OCI-LY3 (cell line): ENCODE measurements around the gene C1orf21.

Experiments
- H2AFZ ChIP-seq: fragments of 200-600, 300-600 bp; shearing (Covaris generic); 2 replicates; pipeline ENCODE4 v1.6.0; 2014; ENCODE audit warnings: antibody characterized with exemption, low read depth, low read length
- H3K27ac ChIP-seq: fragments of 200-600, 300-600 bp; sonication (generic); 2 replicates; pipeline ENCODE4 v1.5.1; 2014; ENCODE audit warnings: mild to moderate bottlenecking, low read length, moderate library complexity, mixed read lengths
- H3K27me3 ChIP-seq: fragments of 200-600, 300-600 bp; sonication (generic); 2 replicates; pipeline ENCODE4 v1.6.1; 2014; ENCODE audit warnings: low read depth, low read length, mixed read lengths
- H3K36me3 ChIP-seq: fragments of 200-600, 300-600 bp; sonication (generic); replicated peaks from 2 replicates; pipeline ENCODE3; 2014; ENCODE audit warnings: low read depth, low read length, mixed read lengths
- H3K4me1 ChIP-seq: fragments of 300-600, 200-600 bp; sonication (generic); 2 replicates; pipeline ENCODE4 v1.6.1; 2014; ENCODE audit warnings: low read length, mixed read lengths
- H3K4me2 ChIP-seq: fragments of 200-600, 300-600 bp; sonication (generic); 2 replicates; pipeline ENCODE4 v1.6.1; 2014; ENCODE audit warnings: low read length, mixed read lengths
- H3K4me3 ChIP-seq: fragments of 300-600, 200-600 bp; sonication (generic); 2 replicates; pipeline ENCODE4 v1.5.1; 2014; ENCODE audit warnings: antibody characterized with exemption, mild to moderate bottlenecking, low read length, moderate library complexity
- H3K79me2 ChIP-seq: fragments of 300-600, 200-600 bp; shearing (Covaris generic); 2 replicates; pipeline ENCODE4 v1.6.1; 2014; ENCODE audit warnings: mild to moderate bottlenecking, low read length, mixed read lengths
- H3K9ac ChIP-seq: fragments of 300-600, 200-600 bp; shearing (Covaris generic); 2 replicates; pipeline ENCODE4 v1.6.0; 2014; ENCODE audit warnings: mild to moderate bottlenecking, low read length, moderate library complexity
- H3K9me3 ChIP-seq: fragments of 200-600, 300-600 bp; shearing (Covaris generic); 2 replicates; pipeline ENCODE4 v1.6.1; 2014; ENCODE audit warnings: low read length, mixed read lengths; ENCODE audit not compliant: insufficient read depth
- H4K20me1 ChIP-seq: fragments of 200-600, 300-600 bp; sonication (generic); 2 replicates; pipeline ENCODE4 v1.6.1; 2016; ENCODE audit warnings: low read length, mixed read lengths; ENCODE audit not compliant: insufficient read depth
- CTCF ChIP-seq: fragments of 200-600, 300-600 bp; sonication (generic); IDR thresholded peaks from 2 replicates; pipeline ENCODE4 v1.5.1; 2014; ENCODE audit warnings: antibody characterized with exemption, low read length, low read depth
- EZH2phosphoT487 ChIP-seq: fragments of 200-600 bp; shearing (Covaris generic); IDR thresholded peaks from 2 replicates; pipeline ENCODE4 v1.6.1; 2018; ENCODE audit warnings: antibody characterized with exemption, mixed run types, low read depth

Gene C1orf21

DNA sequence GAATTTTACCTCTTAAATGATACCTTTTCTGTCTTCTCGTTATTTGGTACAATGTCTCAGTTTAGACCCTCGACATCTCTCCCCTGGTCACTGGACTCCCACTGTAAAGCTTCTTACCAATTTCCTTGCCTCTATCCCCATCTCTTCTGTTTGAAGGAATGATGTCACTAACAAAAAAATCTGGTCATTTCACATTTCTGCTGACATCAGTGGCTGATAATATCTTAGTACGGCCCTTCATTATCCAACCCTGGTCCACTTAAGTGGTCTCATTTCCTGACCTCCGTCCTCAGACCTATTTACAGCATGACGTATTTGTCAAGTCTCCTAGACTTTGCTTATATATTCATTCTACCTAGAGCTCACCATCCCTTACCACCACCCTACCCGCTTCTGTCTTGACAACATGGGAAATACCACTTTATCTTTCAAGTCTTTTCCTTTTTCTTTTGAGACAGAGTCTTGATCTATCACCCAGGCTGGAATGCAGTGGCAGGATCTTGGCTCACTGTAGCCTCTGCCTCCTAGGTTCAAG is 60.9 kb downstream of the C1orf21 start:
- TF ChIP-seq CTCF, result no peak
- Histone ChIP-seq H3K4me3 (no peak overlapping the region), H3K79me2 (0 out of 2 replicates have a peak, but pooled peaks cover 7% of the 10 kb centered on the region)

DNA sequence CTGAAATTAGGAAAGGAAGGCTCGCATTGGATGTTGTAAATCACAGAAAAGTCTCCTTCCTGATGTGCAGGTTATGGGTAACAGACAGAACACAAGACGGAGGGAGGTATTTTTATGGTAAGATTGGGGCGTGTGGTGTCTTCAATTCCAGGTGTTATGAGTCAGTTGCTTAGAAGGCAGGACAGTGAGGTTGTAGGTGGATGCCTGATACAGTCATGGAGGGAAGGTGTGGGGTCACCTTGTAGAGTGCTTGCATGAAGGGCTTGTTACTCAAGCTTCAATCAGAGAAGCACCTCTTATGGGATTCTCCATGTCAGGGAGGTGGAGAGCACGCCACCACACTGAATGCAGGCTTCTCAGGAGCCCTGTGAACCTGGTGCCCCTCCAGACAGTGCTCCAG is 63.1 kb downstream of the C1orf21 start:
- Histone ChIP-seq H3K36me3 (peaks cover 7% of the 10 kb centered on the region), H3K9me3 (peaks cover 9% of the 10 kb centered on the region; the same call in 1 of the 2 replicates), H3K4me3 (no peak overlapping the region), H3K4me2 (no peak overlapping the region), H3K27ac (no peak overlapping the region), H3K79me2 (0 out of 2 replicates have a peak, but pooled peaks cover 8% of the 10 kb centered on the region), H4K20me1 (no peaks in the 10 kb centered on the region), H2AFZ (no peak overlapping the region), H3K4me1 (peaks cover 10% of the 10 kb centered on the region), H3K27me3 (0 out of 2 replicates have a peak, but pooled peaks cover 2% of the 10 kb centered on the region), H3K9ac (no peak overlapping the region)
- no peak for TF ChIP-seq CTCF
- TF ChIP-seq EZH2phosphoT487, result no peak

More for the DNA sequence above, 60.9 kb downstream of the C1orf21 start:
- H3K27me3 ChIP-seq, result no peaks in the 10 kb centered on the region
- H2AFZ ChIP-seq, result no peak overlapping the region
- H3K27ac ChIP-seq, result no peak overlapping the region
- H3K36me3 ChIP-seq, result peaks cover 6% of the 10 kb centered on the region
- peaks cover 6% of the 10 kb centered on the region for H3K4me1 ChIP-seq
- H3K4me2 ChIP-seq, result no peak overlapping the region
- H3K9ac ChIP-seq, result no peak overlapping the region
- H4K20me1 ChIP-seq, result no peaks in the 10 kb centered on the region
- H3K9me3 ChIP-seq, result no peaks in the 10 kb centered on the region

DNA sequence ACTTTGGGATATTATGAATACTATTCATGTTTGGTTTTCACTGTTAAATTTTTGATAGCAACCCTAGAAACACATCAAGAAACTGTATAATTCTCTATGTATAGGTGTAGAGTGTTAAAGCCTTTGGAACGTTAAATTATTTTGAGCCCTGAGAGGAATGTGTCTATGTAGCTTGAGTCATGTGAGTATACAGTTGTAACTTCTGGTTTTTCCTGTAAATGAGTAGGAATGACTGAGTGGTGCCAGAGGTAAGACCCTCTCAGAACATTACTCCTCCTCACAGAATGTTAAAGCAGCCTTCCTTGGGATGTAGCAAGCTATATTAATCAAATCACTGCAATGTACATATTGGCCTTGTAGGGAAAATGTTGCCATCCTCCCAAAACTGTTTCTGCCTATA is 69.0 kb downstream of the C1orf21 start:
- Histone ChIP-seq H3K79me2 (0 out of 2 replicates have a peak, but pooled peaks cover 4% of the 10 kb centered on the region), H3K27ac (peak overlapping the region; percentile 84), H4K20me1 (no peaks in the 10 kb centered on the region), H3K9ac (peak overlapping the region; percentile 44), H3K36me3 (peaks cover 7% of the 10 kb centered on the region), H2AFZ (no peak overlapping the region), H3K4me2 (peak overlapping the region; percentile 81), H3K27me3 (0 out of 2 replicates have a peak, but pooled peaks cover 2% of the 10 kb centered on the region), H3K4me1 (peaks cover 43% of the 10 kb centered on the region), H3K4me3 (peak overlapping the region; percentile 52), H3K9me3 (peaks cover 9% of the 10 kb centered on the region; the same call in 1 of the 2 replicates)
- no peak for TF ChIP-seq CTCF
- TF ChIP-seq EZH2phosphoT487, result no peak

GRCh38 chr1:184456189-184456588 is 69.4 kb downstream of the C1orf21 start:
- H3K27ac ChIP-seq, result peak overlapping the region; percentile 84
- no peaks in the 10 kb centered on the region for H4K20me1 ChIP-seq
- peak overlapping the region; percentile 52 for H3K4me3 ChIP-seq
- TF ChIP-seq CTCF, result no peak
- no peak for TF ChIP-seq EZH2phosphoT487
- H2AFZ ChIP-seq, result no peak overlapping the region
- peak overlapping the region; percentile 50 for H3K9ac ChIP-seq
- peaks cover 43% of the 10 kb centered on the region for H3K4me1 ChIP-seq
- peaks cover 9% of the 10 kb centered on the region; the same call in 1 of the 2 replicates for H3K9me3 ChIP-seq
- 0 out of 2 replicates have a peak, but pooled peaks cover 2% of the 10 kb centered on the region for H3K27me3 ChIP-seq
- peak overlapping the region; percentile 81 for H3K4me2 ChIP-seq
- peaks cover 7% of the 10 kb centered on the region for H3K36me3 ChIP-seq
- 0 out of 2 replicates have a peak, but pooled peaks cover 4% of the 10 kb centered on the region for H3K79me2 ChIP-seq
